Kidney capillary endothelial cell (primary cell): Measurements from ENCODE around the gene TBC1D5.
"Not testable (repeated sequence)": the region's sequence is repeated elsewhere in the genome, so short reads cannot be mapped to it uniquely, and the experiment has no call there.

Source experiments
- DNase-seq: peaks from one replicate; pipeline ENCODE4 v3.0.0-alpha.2; 2018; ENCODE audit warnings: low spot score

TBC1D5 gene, protein sequence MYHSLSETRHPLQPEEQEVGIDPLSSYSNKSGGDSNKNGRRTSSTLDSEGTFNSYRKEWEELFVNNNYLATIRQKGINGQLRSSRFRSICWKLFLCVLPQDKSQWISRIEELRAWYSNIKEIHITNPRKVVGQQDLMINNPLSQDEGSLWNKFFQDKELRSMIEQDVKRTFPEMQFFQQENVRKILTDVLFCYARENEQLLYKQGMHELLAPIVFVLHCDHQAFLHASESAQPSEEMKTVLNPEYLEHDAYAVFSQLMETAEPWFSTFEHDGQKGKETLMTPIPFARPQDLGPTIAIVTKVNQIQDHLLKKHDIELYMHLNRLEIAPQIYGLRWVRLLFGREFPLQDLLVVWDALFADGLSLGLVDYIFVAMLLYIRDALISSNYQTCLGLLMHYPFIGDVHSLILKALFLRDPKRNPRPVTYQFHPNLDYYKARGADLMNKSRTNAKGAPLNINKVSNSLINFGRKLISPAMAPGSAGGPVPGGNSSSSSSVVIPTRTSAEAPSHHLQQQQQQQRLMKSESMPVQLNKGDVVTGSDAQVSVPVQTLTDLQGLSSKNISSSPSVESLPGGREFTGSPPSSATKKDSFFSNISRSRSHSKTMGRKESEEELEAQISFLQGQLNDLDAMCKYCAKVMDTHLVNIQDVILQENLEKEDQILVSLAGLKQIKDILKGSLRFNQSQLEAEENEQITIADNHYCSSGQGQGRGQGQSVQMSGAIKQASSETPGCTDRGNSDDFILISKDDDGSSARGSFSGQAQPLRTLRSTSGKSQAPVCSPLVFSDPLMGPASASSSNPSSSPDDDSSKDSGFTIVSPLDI

DNA sequence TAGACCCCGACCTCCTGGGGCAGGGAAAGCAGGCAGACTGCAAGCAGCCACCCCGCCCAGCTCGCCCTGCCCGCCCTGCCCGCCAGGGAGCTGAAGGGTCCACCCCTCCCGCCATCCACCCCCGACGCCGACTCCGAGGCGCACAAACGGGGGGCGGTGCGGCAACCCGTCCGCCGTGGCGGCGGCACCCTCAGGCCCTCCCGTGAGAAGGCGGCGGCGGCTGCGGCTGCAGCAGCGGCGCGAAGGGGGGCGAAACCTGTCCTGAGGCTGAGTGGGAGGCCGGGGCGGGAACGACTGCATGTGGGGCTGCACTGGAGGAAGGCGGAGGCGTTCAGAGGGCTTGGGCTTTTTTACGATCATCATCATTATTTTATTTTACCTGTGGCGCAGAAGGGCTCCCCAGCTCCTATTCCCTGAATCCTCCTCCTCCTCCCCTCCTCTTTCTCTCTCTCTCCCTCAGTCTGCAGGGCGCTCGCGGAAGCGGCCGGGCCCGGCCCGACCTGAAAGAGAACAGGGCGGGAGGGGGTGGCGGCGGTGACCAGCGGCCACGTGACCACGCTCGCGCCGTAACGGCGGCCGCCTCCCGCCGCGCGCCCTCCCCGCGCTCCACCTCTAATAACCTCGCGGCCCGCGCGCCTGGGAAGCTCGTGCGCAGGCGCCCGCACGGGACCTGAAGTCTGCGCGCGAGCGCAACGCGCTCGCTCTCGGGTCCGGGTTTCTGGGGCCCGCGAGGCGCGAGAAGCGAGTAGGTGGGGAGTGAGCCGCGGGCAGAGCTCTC, at the start of gene TBC1D5:
Gene TBC1D5 (minus strand): TSS at position 530 of the 778 bp plus-strand sequence. CDS start 234,061 bp downstream, outside the sequence.
- peak; percentile 97 for DNase-seq

DNA sequence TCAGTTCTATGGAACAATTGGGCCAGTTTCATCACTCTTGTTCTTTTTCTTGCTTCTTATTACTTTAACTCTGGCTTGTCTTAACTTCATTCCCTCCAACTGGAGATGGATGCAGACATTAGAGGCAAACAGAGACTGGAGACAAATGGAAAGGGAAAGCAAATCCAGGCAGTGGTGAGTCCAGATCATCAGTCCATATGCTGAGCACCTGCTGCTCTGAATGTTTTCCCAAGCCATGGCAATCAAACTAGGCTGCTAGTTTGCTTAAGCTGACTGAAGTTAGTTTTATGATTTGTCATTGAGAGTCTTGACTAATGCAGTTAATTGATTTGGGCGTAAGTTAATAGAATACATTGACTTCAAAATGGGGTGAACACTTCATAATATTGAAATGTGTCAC, 41.0 kb upstream of the TBC1D5 start:
- no peak for DNase-seq

DNA sequence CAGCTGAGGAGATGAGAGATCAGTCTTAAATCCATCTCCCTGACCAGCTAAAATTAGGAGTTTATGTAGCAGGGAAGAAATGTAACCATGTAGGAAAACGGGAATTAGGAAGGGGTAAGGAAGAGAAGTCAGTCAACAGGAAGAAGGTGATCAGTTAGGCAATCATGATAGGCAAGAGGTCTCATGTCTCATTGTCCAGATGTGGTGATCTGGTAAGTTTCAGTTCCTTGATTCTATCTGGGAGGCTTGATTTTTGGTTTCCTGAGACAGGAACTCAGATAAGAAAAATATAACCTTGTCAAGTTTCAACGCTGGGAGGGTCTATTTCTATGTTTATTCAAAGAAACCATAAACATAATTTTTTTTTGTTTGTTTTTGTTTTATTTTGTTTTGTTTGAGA, 40.3 kb upstream of the TBC1D5 start:
- no peak for DNase-seq

DNA sequence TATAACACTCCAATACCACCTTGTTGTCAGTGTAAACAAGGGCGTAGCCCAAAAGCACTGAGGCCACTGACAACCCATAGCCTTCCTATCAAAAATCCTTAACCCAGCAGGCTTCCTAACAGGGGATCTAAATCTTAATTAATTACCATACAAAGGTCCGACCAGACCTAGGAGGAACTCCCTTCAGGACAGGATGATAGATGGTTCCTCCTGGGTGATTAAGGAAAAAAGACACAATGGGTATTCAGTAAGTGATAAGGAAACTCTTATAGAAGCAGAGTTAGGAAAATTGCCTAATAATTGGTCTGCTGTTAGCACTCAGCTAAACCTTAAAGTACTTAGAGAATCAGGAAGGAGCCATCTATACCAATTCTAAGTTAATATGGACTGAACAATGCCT, 37.9 kb upstream of the TBC1D5 start:
- not testable (repeated sequence) for DNase-seq

DNA sequence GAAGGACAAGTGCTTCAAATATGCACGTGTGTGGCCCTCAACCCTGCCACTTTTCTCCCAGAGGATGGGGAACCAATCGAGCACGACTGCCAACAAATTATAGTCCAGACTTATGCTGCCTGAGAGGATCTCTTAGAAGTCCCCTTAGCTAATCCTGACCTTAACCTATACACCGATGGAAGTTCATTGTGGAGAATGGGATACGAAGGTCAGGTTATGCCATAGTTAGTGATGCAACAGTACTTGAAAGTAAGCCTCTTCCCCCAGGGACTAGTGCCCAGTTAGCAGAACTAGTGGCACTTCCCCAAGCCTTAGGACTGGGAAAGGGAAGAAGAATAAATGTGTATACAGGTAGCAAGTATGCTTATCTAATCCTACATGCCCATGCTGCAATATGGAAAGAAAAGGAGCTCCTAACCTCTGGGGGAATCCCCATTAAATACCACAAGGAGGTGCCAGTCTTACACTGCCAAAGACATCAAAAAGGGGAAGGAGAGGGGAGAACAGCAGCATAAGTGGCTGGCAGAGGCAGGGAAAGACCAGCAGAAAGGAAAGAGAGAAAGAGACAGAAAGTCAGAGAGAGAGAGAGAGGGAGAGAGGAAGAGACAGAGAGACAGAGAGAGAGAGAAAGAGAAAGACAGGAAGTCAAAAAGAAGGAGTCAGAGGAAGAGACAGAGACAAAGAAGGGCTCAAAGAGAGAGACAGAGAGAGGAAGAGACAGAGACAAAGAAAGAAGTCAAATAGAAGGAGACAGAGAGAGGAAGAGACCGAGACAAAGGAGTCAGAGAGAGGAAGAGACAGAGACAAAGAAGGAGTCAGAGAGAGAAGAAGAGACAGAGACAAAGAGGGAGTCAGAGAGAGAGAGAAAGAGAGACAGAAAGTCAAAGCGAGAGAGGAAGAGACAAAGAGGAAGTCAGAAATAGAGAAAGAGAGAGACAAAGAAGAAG, 37.1 kb upstream of the TBC1D5 start:
- DNase-seq, result not testable (repeated sequence)

DNA sequence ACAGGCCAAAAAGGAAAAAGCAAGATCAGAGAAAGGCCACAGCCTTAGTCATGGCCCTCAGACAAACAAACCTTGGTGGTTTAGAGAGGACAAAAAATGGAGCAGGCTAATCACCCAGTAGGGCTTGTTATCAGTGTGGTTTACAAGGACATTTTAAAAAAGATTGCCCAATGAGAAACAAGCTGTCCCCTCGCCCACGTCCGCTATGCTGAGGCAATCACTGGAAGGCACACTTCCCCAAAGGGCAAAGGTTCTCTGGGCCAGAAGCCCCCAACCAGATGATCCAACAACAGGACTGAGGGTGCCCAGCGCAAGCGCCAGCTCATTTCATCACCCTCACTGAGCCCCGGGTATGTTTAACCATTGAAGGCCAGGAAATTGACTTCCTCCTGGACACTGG, 34.9 kb upstream of the TBC1D5 start:
- not testable (repeated sequence) for DNase-seq

DNA sequence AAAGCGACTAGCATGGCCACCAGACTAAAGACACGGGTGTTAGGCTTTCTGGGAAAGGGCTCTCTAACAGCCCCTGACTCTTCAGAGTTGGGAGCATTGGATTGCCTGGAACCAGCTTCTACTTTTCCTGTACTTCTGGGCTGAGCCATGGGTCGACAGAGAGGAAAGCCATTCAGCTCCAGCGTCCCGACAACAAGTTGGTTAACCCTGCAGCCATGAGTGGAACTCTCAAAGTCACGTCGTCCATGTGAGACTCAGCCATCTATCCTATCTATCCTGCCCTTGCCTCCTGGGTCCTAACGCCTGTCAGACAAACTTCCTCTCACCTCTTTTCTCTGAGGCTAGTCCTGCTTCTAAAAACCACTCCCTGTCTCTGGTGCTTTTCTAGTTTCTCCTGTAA, 32.6 kb upstream of the TBC1D5 start:
- DNase-seq, result no peak

DNA sequence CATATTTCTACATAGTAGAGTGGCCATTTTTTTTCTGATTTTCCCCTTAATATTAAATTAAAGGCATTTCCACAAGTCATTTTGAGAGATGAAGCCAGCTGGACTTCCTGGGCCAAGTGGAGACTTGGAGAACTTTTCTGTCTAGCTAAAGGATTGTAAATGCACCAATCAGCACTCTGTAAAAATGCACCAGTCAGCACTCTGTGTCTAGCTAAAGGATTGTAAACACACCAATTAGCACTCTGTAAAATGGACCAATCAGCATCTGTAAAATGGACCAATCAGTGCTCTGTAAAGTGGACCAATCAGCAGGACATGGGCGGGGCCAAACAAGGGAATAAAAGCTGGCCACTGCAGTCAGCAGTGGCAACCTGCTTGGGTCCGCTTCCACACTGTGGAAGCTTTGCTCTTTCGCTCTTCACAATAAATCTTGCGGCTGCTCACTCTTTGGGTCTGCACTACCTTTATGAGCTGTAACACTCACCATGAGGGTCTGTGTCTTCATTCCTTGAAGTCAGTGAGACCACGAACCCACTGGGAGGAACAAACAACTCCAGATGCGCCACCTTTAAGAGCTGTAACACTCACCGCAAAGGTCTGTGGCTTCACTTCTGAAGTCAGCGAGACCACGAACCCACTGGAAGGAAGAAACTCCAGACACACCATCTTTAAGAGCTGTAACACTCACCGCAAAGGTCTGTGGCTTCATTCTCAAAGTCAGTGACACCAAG, 31.9 kb upstream of the TBC1D5 start:
- not testable (repeated sequence) for DNase-seq

DNA sequence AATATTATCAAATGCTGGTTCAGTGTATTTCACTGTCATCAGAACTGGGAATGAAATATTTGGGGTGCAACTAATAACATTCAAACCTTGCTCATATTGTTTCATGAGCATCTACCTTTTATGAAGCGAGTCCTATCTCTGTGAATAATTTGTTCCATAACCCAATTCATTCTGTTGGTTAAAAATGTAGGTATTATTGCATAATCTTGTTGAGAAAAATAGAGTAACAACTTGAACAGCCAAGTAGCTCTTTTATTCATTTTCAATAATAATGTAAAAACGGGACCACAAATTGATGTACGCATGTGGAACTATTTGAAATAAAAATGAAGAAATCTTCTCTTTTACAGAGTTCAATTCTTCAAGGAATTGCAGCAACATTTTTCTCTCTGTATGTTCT, 30.1 kb upstream of the TBC1D5 start:
- no peak for DNase-seq

DNA sequence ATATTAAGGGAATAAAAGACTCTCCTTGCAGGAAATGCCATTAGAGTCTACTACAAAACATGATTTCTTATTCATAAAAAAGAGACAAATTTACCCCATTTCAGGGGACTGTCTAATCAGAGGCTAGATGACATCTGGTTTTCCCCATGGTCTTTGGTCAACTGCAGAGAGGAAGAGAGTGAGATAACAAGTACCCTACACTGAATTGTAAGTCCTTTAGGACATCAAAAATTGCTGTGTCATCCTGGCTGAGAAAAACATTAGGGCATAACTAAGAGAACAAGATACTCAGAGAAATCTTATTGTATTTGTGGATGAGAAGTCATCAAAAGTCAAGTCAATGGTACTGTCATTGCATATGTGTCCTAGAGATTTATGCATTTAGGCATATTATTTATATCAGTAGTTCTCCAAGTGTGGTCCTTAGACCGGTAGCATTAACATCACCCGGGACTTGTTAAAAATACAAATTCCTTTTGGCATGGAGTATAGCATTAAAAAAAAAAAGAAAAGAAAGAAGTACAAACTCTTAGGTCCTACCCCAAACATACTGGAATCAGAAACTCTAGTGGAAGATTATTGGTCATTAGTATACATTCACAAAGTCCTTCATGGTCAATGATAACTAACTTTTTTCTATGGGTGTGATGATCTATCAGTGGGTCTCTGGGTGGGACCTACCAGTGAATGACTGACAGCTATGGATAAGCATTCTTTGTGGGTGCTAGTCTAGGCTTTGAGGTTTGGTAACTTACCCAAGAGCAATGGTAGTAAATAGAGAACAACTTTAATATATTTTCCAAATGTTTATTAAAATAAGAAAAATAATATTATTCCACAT, 29.0 kb upstream of the TBC1D5 start:
- DNase-seq, result no peak

DNA sequence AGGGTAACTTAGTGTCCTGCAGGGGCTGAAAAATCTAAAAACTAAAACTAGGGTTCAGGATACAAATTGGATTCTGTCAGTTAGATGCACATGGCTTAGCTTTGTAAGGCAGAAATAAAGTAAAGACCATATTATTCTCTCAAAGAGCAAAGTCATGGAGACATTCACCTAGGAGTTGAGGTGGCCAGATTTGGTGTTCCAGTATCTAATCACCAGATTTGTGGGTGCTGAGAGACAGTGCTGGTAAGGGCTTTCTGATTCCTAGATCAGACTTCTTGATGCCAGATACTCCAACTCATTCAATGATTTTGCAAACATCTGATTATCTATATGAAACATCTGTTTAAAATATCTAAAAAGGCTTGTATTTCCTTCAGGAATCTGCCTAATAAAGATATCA, 28.3 kb upstream of the TBC1D5 start:
- DNase-seq, result no peak

DNA sequence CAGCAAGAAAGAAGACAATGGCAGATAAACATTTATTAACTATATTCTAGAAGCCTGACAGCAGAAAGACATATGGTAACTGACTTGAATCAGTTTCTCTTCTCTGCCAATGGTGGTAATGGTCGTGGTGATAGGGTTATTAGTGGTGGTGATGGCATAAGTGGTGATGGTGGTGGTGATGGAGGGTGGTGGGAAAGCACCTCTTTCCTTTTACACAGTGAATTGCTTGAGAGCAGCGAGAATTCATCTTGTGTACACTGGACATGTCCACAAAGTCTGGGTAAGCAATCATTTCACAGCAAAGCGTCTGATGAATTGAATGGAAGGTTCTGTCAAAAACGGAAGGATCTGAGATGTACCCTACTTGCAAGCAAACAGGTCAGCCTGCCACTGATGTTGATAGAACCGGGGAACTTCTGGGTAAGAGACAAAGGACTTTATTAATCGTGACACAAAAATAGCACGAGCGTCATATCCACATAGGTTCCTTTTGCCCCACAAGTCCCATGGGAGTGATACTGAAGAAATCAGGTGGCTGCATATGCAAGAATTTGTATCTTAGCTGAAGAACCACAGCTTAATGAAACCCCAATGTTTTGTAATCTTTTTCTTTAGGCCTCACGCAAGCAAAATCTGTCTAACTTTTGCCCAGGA, 23.5 kb upstream of the TBC1D5 start:
- no peak for DNase-seq

DNA sequence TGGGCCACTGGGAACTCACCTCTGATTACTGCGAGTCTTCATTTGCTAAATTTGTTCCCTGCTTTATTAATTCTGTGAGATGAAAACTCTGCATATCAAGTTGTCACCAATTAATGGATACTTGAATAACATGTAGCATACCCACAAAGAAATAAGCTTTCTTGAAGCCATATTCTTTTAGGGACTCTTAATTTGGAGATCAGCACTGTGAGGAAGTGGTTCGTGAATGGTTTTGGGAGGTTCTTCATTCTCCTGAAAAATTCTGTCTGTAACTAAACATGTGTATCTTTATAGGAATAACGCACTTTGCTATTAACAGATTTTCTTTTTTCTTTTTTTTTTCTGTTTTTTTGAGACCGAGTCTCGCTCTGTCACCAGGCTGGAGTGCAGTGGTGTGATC, 19.1 kb upstream of the TBC1D5 start:
- DNase-seq, result no peak

DNA sequence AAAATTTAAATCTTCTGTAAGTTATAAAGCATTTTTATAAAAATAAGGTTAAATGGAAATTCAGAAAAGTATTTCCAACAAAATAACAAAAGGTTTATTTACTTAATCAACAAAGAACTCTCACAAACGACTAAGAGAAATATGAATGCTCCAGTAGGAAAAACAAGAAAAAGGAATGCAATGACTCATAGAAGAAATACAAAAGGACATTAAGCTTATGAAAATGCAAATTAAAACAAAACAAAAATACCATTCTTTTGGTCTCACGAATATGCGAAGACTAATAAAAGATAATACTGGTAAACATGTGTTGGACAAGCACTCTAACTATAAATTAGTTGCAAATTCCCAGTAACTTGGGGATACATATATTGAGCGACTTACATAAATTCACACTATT, 17.5 kb upstream of the TBC1D5 start:
- DNase-seq, result no peak

DNA sequence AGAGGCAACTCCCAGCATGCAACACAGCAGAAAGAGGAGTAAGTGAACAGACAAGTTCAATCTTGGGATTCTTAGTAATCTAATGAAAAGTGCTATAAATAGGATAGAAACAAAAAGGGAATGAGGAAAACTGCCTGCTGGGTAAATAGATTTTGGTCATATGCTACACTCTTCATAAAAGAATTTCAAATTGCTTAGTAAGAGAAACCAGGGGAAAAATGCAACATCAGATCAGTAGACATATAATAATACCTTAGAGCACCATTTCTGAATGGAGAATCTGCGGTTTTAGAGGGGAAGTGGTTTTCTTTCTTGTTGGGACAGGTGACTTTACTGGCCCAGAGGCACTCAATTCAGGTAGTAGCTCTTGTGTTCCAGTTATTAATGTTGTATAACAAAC, 13.4 kb upstream of the TBC1D5 start:
- no peak for DNase-seq

DNA sequence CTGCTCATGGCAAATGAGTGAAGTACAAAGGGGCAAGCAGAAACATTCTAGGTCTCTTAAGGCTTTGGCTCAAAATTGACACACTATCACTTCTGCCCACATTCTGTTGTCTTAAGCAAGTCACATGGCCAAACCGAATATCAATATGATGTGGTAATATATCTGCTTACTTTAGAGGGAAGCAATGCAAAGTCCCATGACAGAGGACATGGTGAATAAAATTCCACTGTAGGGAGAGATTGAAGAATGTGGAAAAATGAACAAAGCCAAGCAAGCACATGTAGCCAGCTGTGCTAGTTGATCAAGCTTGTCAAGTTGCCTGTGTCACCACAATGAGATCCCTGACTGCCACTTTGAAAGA, 11.2 kb upstream of the TBC1D5 start:
- no peak for DNase-seq

DNA sequence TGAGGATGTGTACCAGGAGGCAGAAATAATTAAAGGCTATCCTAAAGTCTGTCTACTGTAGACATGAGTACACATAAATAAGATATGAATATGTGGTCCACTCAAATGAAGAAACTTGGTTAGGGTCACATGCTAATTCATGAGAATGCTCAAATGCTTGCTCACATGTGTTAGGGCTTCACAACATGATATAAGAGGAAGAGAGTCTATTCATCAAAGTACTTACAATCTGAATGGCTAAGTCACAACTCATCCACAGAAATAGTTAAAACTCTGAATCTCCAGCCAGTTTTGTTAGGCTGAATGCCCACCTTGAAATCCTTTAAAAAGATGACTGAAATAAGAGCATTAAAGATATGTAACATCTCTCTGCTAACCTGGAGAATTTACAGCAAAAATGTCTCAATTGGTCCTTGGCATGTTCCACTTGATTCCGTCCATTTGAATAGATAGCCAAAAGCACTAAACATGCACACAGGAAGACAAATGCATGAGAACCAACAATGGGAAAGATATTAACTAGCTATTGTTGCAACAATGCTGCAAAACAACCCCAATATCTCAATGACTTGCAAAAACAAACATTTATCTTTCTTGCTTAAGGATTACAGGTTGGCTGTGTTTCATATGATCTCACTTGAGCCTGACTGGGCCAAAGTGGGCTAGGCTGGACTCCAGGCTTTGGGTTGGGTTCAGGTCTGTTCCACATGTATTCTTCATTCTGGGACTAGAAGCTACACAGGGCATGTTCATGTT, 10.6 kb upstream of the TBC1D5 start:
- no peak for DNase-seq

DNA sequence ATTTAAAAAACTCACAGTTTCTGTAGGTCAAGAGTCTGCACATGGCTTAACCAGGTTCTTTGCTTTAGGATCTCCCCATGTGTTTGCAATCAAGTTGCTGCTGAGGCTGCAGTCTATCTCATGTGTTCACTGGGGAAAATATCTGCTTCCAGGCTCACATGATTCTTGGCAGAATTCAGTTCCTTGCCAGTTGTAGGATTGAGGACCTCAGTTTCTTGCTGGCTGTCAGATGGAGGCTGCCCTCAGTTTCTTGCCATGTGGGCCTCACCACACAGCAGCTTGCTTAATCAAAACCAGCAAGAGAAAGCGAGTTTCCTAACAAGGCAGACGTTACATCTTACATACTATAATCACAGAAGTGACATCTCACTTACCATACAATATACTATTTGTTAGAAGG, 10.0 kb upstream of the TBC1D5 start:
- DNase-seq, result no peak
